ACC112 (cell line): ENCODE measurements around the gene HGFAC.

Experiments used
- H2AFZ ChIP-seq: fragments of 200-600 bp; sonication (generic); one replicate; pipeline ENCODE4 v1.6.0; 2017; ENCODE audit warnings: antibody characterized with exemption, low read length; ENCODE audit not compliant: unreplicated experiment
- H3K27ac ChIP-seq: fragments of 200-600 bp; sonication (generic); 2 replicates; pipeline ENCODE4 v1.5.1; 2014; ENCODE audit warnings: low read depth, mild to moderate bottlenecking, antibody characterized with exemption, low read length, moderate library complexity
- H3K27me3 ChIP-seq: fragments of 200-600 bp; sonication (generic); 2 replicates; pipeline ENCODE4 v1.6.1; 2014; ENCODE audit warnings: mild to moderate bottlenecking, antibody characterized with exemption, low read length, moderate library complexity, mixed read lengths; ENCODE audit not compliant: insufficient read depth
- H3K36me3 ChIP-seq: fragments of 200-600 bp; sonication (generic); 2 replicates; pipeline ENCODE4 v1.6.1; 2016; ENCODE audit warnings: mild to moderate bottlenecking, antibody characterized with exemption, low read length, moderate library complexity, mixed read lengths; ENCODE audit not compliant: insufficient read depth
- H3K4me1 ChIP-seq: fragments of 200-600 bp; sonication (generic); one replicate; pipeline ENCODE4 v1.6.1; 2016; ENCODE audit warnings: low read length, mixed read lengths; ENCODE audit not compliant: insufficient read depth, unreplicated experiment, control insufficient read depth
- H3K4me3 ChIP-seq: fragments of 200-600 bp; sonication (generic); 2 replicates; pipeline ENCODE4 v1.5.1; 2014; ENCODE audit warnings: mild to moderate bottlenecking, low read depth, low read length
- H3K79me2 ChIP-seq: fragments of 200-600 bp; sonication (generic); one replicate; pipeline ENCODE4 v1.6.0; 2016; ENCODE audit warnings: low read length; ENCODE audit not compliant: control insufficient read depth, unreplicated experiment, insufficient read depth

Gene HGFAC

GRCh38 chr4:3485011-3485791 lies 43.4 kb downstream of the HGFAC start:
- Histone ChIP-seq H3K4me1 (no peaks in the 10 kb centered on the region), H3K79me2 (no peaks in the 10 kb centered on the region), H3K27me3 (peaks cover 9% of the 10 kb centered on the region; the same call in 1 of the 2 replicates), H3K4me3 (no peak overlapping the region), H3K36me3 (no peaks in the 10 kb centered on the region), H2AFZ (no peak overlapping the region), H3K27ac (no peak overlapping the region)

- Histone ChIP-seq H2AFZ (no peak overlapping the region), H3K4me1 (no peaks in the 10 kb centered on the region), H3K4me3 (no peak overlapping the region), H3K36me3 (no peaks in the 10 kb centered on the region), H3K79me2 (no peaks in the 10 kb centered on the region), H3K27ac (no peak overlapping the region), H3K27me3 (peaks cover 13% of the 10 kb centered on the region)
Measured at GRCh38 chr4:3485886-3486540, 44.2 kb downstream of the HGFAC start.

GRCh38 chr4:3486541-3487540 lies 45.1 kb downstream of the HGFAC start:
- no peaks in the 10 kb centered on the region for H3K79me2 ChIP-seq
- no peaks in the 10 kb centered on the region for H3K4me1 ChIP-seq
- H2AFZ ChIP-seq = no peak overlapping the region
- H3K27ac ChIP-seq = no peak overlapping the region
- peaks cover 21% of the 10 kb centered on the region for H3K27me3 ChIP-seq
- H3K36me3 ChIP-seq = no peaks in the 10 kb centered on the region
- no peak overlapping the region for H3K4me3 ChIP-seq

GRCh38 chr4:3487861-3488260 lies 46.1 kb downstream of the HGFAC start:
- Histone ChIP-seq H3K27ac (no peak overlapping the region), H3K27me3 (peaks cover 22% of the 10 kb centered on the region), H3K36me3 (no peaks in the 10 kb centered on the region), H2AFZ (no peak overlapping the region), H3K4me1 (no peaks in the 10 kb centered on the region), H3K79me2 (no peaks in the 10 kb centered on the region), H3K4me3 (no peak overlapping the region)

- H3K27ac ChIP-seq = no peak overlapping the region
- no peaks in the 10 kb centered on the region for H3K36me3 ChIP-seq
- H3K79me2 ChIP-seq = no peaks in the 10 kb centered on the region
- H3K4me3 ChIP-seq = no peak overlapping the region
- H2AFZ ChIP-seq = no peak overlapping the region
- H3K4me1 ChIP-seq = no peaks in the 10 kb centered on the region
- H3K27me3 ChIP-seq = peaks cover 22% of the 10 kb centered on the region
Measured at GRCh38 chr4:3488820-3489219, 47.1 kb downstream of the HGFAC start.

GRCh38 chr4:3489451-3489962 lies 47.7 kb downstream of the HGFAC start:
- Histone ChIP-seq H3K4me3 (no peak overlapping the region), H2AFZ (no peak overlapping the region), H3K4me1 (no peaks in the 10 kb centered on the region), H3K27ac (no peak overlapping the region), H3K79me2 (no peaks in the 10 kb centered on the region), H3K27me3 (peaks cover 16% of the 10 kb centered on the region), H3K36me3 (no peaks in the 10 kb centered on the region)

- H2AFZ ChIP-seq = no peak overlapping the region
- H3K79me2 ChIP-seq = no peaks in the 10 kb centered on the region
- no peak overlapping the region for H3K27ac ChIP-seq
- H3K4me3 ChIP-seq = no peak overlapping the region
- H3K27me3 ChIP-seq = peaks cover 12% of the 10 kb centered on the region
- no peaks in the 10 kb centered on the region for H3K36me3 ChIP-seq
- no peaks in the 10 kb centered on the region for H3K4me1 ChIP-seq
Measured at GRCh38 chr4:3491681-3492405, 50.1 kb downstream of the HGFAC start.

GRCh38 chr4:3492741-3493719 lies 51.3 kb downstream of the HGFAC start:
- Histone ChIP-seq H3K4me1 (no peaks in the 10 kb centered on the region), H2AFZ (no peak overlapping the region), H3K4me3 (no peak overlapping the region), H3K36me3 (no peaks in the 10 kb centered on the region), H3K27me3 (peaks cover 12% of the 10 kb centered on the region), H3K27ac (no peak overlapping the region), H3K79me2 (no peaks in the 10 kb centered on the region)

- Histone ChIP-seq H3K4me3 (no peak overlapping the region), H2AFZ (no peak overlapping the region), H3K79me2 (no peaks in the 10 kb centered on the region), H3K4me1 (no peaks in the 10 kb centered on the region), H3K36me3 (no peaks in the 10 kb centered on the region), H3K27ac (no peak overlapping the region), H3K27me3 (peaks cover 12% of the 10 kb centered on the region)
Measured at GRCh38 chr4:3493720-3494461, 52.1 kb downstream of the HGFAC start.
